Central memory CD8-positive, alpha-beta T cell (primary cell): ENCODE data around the gene TRAIP.

Source experiments
- ATAC-seq: fragments of 150-1000 bp; cut with Tn5 transposase; replicated peaks from 2 replicates; pipeline ENCODE4 v1.10.0; 2022; ENCODE audit warnings: mild to moderate bottlenecking, moderate FRiP score, moderate number of reproducible peaks; ENCODE audit not compliant: poor library complexity, severe bottlenecking; ENCODE audit errors: extremely low read depth
- DNase-seq, 2 donors: peaks; one replicate each; pipeline ENCODE4 v3.0.0; 2021; ENCODE audit warnings: low spot score in 2 of 2
- H3K27ac Mint-ChIP-seq: one replicate; pipeline ENCODE4 v1.8.0; 2022; ENCODE audit warnings: low read depth, mild to moderate bottlenecking, moderate library complexity, mixed read lengths
- H3K27me3 Mint-ChIP-seq: one replicate; pipeline ENCODE4 v1.8.0; 2022; ENCODE audit warnings: mixed read lengths
- H3K36me3 Mint-ChIP-seq: one replicate; pipeline ENCODE4 v1.8.0; 2022; ENCODE audit warnings: mild to moderate bottlenecking, moderate library complexity, mixed read lengths; ENCODE audit not compliant: insufficient read depth
- H3K4me1 Mint-ChIP-seq: one replicate; pipeline ENCODE4 v1.8.0; 2022; ENCODE audit warnings: mixed read lengths
- H3K4me3 Mint-ChIP-seq: one replicate; pipeline ENCODE4 v1.8.0; 2022; ENCODE audit warnings: mild to moderate bottlenecking, moderate library complexity, mixed read lengths
- H3K9me3 Mint-ChIP-seq: one replicate; pipeline ENCODE4 v1.8.0; 2022; ENCODE audit warnings: mixed read lengths

The TRAIP gene

DNA sequence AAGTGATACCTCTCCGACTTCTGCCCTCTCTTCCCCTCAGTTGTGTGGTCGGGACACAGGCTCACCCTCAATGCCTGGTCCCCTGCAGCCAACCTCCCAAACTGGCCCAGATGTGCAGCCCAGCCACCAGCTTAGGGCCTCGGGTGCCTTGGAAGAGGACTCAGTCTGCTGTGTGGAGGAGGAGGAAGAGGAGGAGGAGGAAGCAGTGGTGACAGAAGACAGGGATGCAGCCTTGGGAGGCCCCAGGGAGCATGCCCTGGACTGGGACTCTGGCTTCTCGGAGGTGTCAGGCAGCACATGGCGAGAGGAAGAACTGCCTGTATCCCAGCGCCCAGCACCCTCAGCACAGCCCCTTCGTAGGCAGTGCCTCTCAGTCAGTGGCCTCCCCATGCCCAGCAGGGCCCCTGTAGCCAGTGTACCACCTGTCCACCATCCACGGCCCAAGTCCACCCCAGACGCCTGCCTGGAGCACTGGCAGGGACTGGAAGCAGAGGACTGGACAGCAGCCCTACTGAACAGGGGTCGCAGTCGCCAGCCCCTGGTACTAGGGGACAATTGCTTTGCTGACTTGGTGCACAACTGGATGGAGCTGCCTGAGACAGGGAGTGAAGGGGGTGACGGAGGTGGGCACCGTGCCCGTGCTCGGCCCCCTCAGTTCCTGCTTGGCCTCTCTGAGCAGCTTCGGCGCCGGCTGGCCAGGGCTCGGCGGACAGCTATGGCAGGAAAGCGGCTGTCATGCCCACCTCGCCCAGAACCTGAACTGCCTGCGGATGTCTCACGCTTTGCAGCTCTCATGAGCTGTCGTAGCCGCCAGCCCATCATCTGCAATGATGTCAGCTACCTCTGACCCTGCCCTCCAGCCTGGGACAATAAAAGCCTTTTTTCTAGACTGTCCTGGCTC lies 52.0 kb downstream of the TRAIP start:
- Mint-ChIP-seq H3K27ac (peak overlapping the region; percentile 68), H3K4me3 (peak overlapping the region; percentile 86), H3K4me1 (peaks cover 30% of the 10 kb centered on the region), H3K27me3 (no peaks in the 10 kb centered on the region), H3K36me3 (peaks cover 10% of the 10 kb centered on the region), H3K9me3 (no peaks in the 10 kb centered on the region)
- no peak for DNase-seq
- no peak for ATAC-seq

DNA sequence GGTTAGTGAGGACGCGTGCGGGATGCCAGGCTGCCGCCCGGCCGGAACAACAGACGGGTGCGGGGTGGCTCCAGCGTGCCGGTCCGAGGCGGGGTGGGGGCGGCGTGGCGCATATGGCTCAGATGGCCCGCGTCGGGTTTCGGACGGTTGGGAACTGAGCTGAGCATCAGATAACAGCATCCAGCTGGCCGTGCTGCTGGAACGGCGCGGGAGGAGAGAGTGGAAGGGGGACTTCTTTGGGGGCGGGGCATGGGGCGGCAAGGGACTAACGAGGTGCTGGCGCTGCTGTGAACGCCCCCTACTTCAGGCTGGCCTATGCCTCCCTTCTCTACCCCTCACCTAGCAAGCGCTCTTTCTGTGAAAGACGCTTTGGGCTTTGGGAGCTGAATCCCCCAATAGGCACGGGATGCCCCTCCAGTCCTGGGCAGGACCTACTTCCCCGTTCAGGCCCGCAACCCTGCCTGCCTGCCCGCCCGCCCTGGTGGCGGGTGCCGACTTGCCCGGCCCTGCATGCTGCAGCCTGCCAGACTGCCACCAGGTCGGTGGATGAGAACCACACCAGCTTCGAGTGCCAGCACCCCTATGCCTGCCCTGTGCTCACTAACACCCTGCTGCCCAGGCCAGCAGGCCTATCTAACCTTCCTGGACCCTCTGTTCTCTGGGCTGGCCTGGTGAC lies 52.8 kb downstream of the TRAIP start:
- Mint-ChIP-seq H3K27me3 (no peaks in the 10 kb centered on the region), H3K9me3 (no peaks in the 10 kb centered on the region), H3K4me3 (peak overlapping the region; percentile 86), H3K4me1 (peaks cover 29% of the 10 kb centered on the region), H3K36me3 (peaks cover 10% of the 10 kb centered on the region), H3K27ac (peak overlapping the region; percentile 68)
- DNase-seq: peak in 1 of 2 donors; percentile 29
- ATAC-seq: peak; percentile 16

DNA sequence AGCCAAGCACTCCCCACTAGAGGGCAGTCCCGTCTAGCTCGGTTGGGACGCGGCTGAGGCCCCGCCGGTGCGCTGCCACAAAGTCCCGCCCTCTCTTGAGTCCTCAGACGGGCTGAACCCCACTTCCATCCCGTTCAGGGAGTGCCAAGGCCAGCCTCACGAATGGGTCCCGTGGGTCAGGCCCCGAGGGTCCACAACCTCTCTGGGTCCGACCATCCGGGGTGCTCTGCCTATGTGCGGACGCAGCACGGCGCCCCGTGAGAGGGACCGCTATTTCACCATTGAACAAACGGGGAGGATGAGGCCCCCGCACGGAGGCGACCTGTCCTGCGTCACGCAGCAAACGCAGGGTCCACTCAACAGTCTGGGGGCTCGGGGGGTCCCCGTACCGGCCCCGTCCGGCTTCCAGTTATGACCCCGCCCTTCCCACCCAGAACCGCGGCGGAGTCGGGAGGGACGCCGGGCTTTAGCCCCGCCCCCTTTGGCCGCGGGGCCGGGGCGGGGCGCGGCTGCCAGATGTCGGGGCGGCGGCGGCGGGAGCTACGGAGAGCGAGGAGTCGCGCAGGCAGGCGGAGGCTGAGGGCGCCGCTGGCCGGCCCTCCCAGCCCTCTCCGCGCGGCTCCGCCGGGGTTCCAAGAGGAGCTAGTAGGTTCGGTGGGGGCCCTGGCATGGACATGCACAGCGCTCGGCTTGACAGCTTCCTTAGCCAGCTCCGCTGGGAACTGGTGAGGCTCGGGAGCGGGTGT lies 53.5 kb downstream of the TRAIP start, which contains the start of gene INKA1:
Gene INKA1 (plus strand): TSS at position 543 of the 746 bp plus-strand sequence. CDS start 132 bp downstream, at position 675.
- Mint-ChIP-seq H3K9me3 (no peaks in the 10 kb centered on the region), H3K27ac (peak within 1 kb of the TSS; percentile 68), H3K4me3 (peak within 1 kb of the TSS; percentile 86), H3K36me3 (peaks cover 10% of the 10 kb centered on the region), H3K27me3 (no peaks in the 10 kb centered on the region), H3K4me1 (peaks cover 29% of the 10 kb centered on the region)
- DNase-seq (peak; percentile 80 to 83), ATAC-seq (peak; percentile 89)

DNA sequence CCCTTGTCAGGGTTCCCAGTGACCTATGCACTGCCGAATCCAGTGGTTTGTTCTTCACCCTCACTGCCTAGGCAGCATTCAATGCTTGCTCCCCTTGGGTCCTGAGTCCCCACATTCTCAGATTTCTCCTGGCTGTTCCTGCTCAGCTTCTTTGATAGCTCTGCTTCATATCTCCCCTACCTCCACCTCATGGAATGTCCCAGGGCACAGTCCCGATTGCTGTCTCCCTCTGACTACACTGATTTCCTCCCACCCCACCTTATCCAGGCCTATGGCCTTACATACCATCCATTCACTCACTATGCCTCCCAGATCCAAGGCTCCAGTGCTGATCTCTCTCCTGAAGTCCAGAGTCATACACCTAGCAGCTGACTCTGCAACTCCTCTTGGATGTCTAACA lies 55.2 kb downstream of the TRAIP start:
- DNase-seq (no peak), ATAC-seq (no peak)
- peaks cover 10% of the 10 kb centered on the region for H3K36me3 Mint-ChIP-seq
- H3K4me3 Mint-ChIP-seq: no peak overlapping the region
- no peaks in the 10 kb centered on the region for H3K27me3 Mint-ChIP-seq
- H3K27ac Mint-ChIP-seq: no peak overlapping the region
- H3K9me3 Mint-ChIP-seq: no peaks in the 10 kb centered on the region
- H3K4me1 Mint-ChIP-seq: peaks cover 20% of the 10 kb centered on the region

DNA sequence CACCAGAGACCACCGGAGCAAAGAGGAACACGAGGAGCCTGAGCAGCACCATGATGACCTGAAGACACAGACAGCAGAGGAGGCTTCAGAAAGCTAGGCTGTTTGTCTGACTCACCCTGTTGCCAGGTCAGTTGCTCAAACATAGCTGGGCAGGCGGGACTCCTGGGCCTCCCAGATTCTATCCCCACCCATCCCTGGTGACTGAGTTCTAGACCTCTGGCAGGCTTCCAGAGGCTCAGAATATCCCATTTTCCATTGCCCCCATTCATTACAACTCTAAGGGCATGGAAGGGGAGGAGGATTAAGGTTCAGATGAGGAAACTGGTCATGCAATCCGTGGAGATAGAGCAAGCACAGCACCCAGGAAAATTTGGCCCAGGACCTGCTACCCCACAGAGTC lies 56.6 kb downstream of the TRAIP start, which contains the start of gene CDHR4:
Gene CDHR4 (minus strand): TSS at position 113 of the 400 bp plus-strand sequence. CDS start 61 bp downstream, at position 52.
- Mint-ChIP-seq H3K36me3 (peaks cover 6% of the 10 kb centered on the region), H3K4me1 (peaks cover 10% of the 10 kb centered on the region), H3K9me3 (no peaks in the 10 kb centered on the region), H3K27me3 (no peaks in the 10 kb centered on the region), H3K4me3 (no peak within 1 kb of the TSS), H3K27ac (no peak within 1 kb of the TSS)
- ATAC-seq: no peak
- no peak for DNase-seq

DNA sequence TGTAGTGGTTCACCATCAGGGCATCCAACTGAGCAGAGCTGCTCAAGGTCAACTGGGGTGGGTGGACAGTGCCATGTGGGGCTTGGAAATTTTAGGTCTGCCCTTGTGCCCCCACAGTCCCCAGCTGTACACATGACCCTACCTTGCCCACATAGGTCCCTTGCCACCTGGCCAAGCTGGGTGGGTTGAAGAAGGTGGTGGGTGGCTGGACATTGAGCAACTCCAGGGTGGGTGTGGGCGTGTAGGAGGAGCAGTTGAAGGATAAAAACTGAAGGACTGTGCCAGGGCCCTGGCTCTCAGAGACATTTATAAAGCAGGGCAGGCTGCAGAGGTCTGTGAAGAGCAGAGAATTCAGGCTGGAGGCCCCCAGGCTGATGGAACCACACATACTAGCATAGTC lies 57.3 kb downstream of the TRAIP start:
- no peak overlapping the region for H3K4me3 Mint-ChIP-seq
- H3K9me3 Mint-ChIP-seq: no peaks in the 10 kb centered on the region
- peaks cover 5% of the 10 kb centered on the region for H3K36me3 Mint-ChIP-seq
- no peak overlapping the region for H3K27ac Mint-ChIP-seq
- no peak for ATAC-seq
- H3K27me3 Mint-ChIP-seq: no peaks in the 10 kb centered on the region
- no peak for DNase-seq
- peaks cover 10% of the 10 kb centered on the region for H3K4me1 Mint-ChIP-seq

DNA sequence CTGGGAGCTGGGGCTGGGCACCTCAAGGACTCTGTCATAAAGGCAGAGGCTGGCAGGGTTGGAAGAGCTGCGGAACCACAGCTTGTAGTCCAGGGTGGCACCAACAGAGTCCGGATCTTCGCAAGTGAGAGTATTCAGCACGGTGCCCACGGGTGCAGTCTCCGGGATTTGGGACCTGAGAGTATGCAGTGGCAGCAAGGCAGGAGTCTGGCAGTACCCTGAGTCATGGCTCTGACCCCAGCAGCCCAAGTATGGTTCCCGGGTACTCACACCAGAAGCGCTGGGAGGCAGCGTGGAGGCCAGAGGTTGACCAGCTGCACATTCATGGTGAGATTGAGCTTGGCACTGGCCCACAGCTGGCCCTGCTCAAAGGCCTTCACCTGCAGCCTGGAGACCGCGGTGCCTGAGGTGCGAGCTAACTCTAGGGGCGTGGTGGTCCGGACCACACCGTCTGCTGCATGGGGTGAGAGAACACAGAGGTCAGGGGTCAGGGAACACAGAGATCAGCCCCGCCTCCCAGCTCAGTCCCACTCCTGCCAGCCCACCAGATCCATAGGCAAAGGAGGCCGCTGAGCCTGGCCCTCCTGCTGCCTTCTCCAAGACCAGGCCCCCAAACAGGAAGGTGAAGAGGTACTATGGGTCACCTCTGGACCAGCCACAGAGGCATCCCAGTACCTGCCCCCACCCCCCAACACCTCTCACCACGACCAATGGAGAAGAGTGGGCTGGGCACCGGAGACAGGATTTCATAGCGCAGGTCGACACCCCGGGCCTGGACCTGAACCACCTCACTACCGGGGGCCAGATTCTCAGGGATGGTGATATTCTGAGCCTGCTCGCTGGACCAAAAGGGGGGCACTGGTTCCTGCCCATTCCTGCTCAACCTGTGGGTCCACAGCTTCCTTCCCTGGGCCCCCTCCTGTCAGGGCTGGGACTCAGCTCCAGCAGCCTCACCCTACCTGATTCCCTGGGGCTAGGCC lies 61.1 kb downstream of the TRAIP start:
- H3K27ac Mint-ChIP-seq: no peak overlapping the region
- peaks cover 1% of the 10 kb centered on the region for H3K36me3 Mint-ChIP-seq
- no peak for ATAC-seq
- H3K4me1 Mint-ChIP-seq: peaks cover 3% of the 10 kb centered on the region
- no peaks in the 10 kb centered on the region for H3K27me3 Mint-ChIP-seq
- no peak overlapping the region for H3K4me3 Mint-ChIP-seq
- H3K9me3 Mint-ChIP-seq: no peaks in the 10 kb centered on the region
- no peak for DNase-seq

DNA sequence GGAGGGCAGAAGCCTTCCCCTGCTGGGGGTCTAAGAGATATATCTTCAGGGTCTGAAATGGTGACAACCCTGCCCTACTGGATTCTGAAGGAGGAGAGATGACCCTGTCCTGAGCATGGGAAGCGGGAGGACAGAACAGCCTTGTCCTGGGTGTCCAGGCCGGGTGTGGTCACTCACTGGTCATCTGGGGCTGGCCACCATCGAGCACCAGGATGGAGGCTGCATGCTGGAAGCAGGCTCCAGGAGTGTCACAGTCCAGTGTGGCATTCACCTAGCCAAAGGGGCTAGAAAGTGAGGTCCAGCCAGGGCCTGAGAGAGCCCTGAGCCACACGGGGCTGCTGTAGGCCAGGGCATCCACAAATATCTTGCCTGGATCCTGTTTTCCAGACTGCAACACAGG lies 61.9 kb downstream of the TRAIP start:
- ATAC-seq (no peak), DNase-seq (no peak)
- peaks cover 5% of the 10 kb centered on the region for H3K36me3 Mint-ChIP-seq
- H3K27me3 Mint-ChIP-seq: no peaks in the 10 kb centered on the region
- no peaks in the 10 kb centered on the region for H3K9me3 Mint-ChIP-seq
- H3K4me3 Mint-ChIP-seq: no peak overlapping the region
- peaks cover 8% of the 10 kb centered on the region for H3K4me1 Mint-ChIP-seq
- H3K27ac Mint-ChIP-seq: no peak overlapping the region

DNA sequence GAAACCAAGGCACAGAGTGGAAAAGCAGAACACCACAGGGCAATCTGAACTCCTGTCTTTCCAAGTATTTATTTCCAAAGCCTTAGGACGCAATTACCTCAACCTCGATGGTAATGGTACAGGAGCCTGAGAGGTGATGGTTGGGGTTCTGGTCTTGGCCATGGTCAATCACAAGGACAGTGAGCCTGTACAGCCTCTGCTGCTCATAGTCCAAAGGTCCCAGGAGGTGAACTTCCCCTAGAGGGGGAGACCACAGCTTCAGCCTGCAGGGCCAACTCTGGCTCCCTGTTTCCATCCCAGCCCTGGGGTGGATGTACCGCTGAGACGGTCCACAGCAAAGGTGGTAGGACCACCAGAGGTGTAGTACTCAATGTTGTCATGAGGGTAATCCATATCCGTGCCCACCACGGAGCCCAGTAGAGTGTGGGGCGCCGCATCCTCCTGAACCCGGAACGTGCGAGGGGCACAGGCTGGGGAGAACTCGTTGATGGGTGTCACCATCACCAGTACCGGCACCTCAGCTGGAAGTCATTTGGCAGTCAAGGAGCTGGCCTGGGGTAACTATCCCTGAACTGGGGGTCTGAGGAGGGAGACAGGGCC lies 62.8 kb downstream of the TRAIP start:
- Mint-ChIP-seq H3K9me3 (no peaks in the 10 kb centered on the region), H3K27me3 (no peaks in the 10 kb centered on the region), H3K27ac (no peak overlapping the region), H3K4me1 (peaks cover 8% of the 10 kb centered on the region), H3K36me3 (peaks cover 5% of the 10 kb centered on the region), H3K4me3 (no peak overlapping the region)
- ATAC-seq (no peak), DNase-seq (no peak)

DNA sequence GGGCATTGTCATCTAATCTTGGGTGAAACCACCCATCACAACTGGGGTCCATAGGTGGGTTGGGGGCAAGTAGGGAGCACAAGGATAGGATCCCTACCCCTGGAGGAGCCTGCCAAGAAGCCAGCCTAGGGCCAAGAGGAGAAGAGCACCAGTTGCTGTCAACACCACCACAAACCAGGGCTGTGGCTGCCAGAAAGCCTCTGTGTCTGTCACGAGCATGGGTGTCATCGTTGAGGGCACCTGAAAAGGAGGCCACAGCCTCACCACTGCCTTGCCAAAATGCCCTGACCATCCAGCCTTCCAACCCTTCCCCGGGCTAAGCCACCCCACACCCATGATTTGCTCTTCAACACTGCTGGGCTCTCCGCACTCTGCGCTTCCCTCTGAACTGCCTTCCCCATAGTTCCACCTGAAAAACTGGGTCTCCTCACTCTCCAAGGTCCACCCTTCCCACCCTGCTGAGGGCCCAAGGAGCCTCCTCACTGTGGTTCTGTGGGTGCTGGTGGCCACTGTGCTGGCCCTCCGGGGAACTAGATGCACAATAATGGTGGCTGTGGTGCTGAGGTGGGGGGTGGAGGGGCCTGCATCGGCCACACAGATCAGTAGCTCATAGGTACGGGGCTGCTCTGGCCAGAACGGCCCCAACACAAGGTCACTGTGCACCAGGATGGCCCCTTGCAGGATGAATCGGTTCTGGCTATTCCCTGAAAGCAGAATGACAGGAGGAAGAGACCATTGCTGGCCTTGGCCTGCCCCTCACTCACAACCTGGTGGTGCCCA lies 63.8 kb downstream of the TRAIP start:
- H3K4me1 Mint-ChIP-seq: peaks cover 8% of the 10 kb centered on the region
- H3K4me3 Mint-ChIP-seq: no peak overlapping the region
- H3K36me3 Mint-ChIP-seq: peaks cover 5% of the 10 kb centered on the region
- no peak for ATAC-seq
- H3K27me3 Mint-ChIP-seq: no peaks in the 10 kb centered on the region
- no peak for DNase-seq
- no peak overlapping the region for H3K27ac Mint-ChIP-seq
- no peaks in the 10 kb centered on the region for H3K9me3 Mint-ChIP-seq

DNA sequence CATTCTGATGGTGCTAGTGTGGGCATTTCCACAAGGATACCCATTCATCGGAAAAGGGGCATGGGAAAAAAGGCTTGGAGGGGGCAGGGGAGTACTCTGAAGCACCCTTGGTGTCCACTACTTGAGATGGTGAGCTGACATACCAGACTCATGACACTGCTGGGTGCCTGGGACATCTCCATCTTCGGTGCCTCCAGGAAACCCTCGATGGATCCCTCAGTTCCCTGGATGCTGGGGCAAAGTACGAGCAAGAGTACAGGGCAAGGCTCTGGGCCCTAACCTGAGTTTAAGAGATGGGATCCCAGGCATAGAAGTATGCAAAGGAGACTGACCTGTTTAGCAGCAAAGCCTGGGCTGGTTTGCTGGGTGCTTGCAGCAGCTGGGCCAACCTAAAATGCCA lies 64.8 kb downstream of the TRAIP start:
- H3K9me3 Mint-ChIP-seq: no peaks in the 10 kb centered on the region

More for the DNA sequence above, 64.8 kb downstream of the TRAIP start:
- ATAC-seq (no peak), DNase-seq (no peak)
- Mint-ChIP-seq H3K4me1 (peaks cover 16% of the 10 kb centered on the region), H3K27me3 (no peaks in the 10 kb centered on the region), H3K4me3 (no peak overlapping the region), H3K27ac (no peak overlapping the region), H3K36me3 (peaks cover 6% of the 10 kb centered on the region)
